SIG-M5 treated with dmso at 0.1 percent for 504 hours (cell line): ENCODE results near the gene EML6.
A peak's percentile ranks its signal among the peaks of the same experiment; 100 is the strongest.

Experiments
- DNase-seq: peaks from one replicate; lab custom pipeline; 2025; ENCODE audit not compliant: unreplicated experiment; lab: John Stamatoyannopoulos, UW

EML6 gene

GRCh38 chr2:54941248-54941984 is 218.0 kb downstream of the EML6 start:
- DNase-seq: no peak

- DNase-seq: no peak
Observed at GRCh38 chr2:54942373-54942772, 218.9 kb downstream of the EML6 start.

GRCh38 chr2:54944724-54945326 is 221.4 kb downstream of the EML6 start:
- DNase-seq: no peak

GRCh38 chr2:54945391-54946219 is 222.1 kb downstream of the EML6 start:
- DNase-seq: peak; percentile 23

GRCh38 chr2:54946220-54946805 is 222.9 kb downstream of the EML6 start:
- DNase-seq: no peak

GRCh38 chr2:54947136-54947535 is 223.7 kb downstream of the EML6 start:
- DNase-seq: no peak

- DNase-seq: no peak
Observed at GRCh38 chr2:54947646-54948045, 224.2 kb downstream of the EML6 start.

- no peak for DNase-seq
Observed at GRCh38 chr2:54948120-54948519, 224.7 kb downstream of the EML6 start.

- no peak for DNase-seq
Observed at GRCh38 chr2:54949431-54949830, 226.0 kb downstream of the EML6 start.

GRCh38 chr2:54950811-54951210 is 227.3 kb downstream of the EML6 start:
- DNase-seq: no peak

GRCh38 chr2:54952425-54952824 is 229.0 kb downstream of the EML6 start:
- no peak for DNase-seq

GRCh38 chr2:54952978-54953456 is 229.6 kb downstream of the EML6 start:
- no peak for DNase-seq

- no peak for DNase-seq
Observed at GRCh38 chr2:54954158-54954557, 230.7 kb downstream of the EML6 start.

GRCh38 chr2:54954705-54955357 is 231.4 kb downstream of the EML6 start:
- no peak for DNase-seq

GRCh38 chr2:54955358-54956110 is 232.1 kb downstream of the EML6 start:
- peak; percentile 66 for DNase-seq

GRCh38 chr2:54956111-54956627 is 232.7 kb downstream of the EML6 start:
- no peak for DNase-seq

- no peak for DNase-seq
Observed at GRCh38 chr2:54957321-54957999, 234.0 kb downstream of the EML6 start.

GRCh38 chr2:54958717-54959371 is 235.4 kb downstream of the EML6 start:
- DNase-seq: no peak

- DNase-seq: no peak
Observed at GRCh38 chr2:54960164-54960563, 236.7 kb downstream of the EML6 start.
